ENCODE results near the gene DCAF11. TPM values are rescaled to one million over a fixed set of nuclear protein-coding genes. Genes with fewer than 3 reads are reported as not detected.

The DCAF11 gene
- total and polyA plus RNA-seq, 2 of the 13 experiments (the other 11 are each of a cell fraction or from before 2014, with no cell fraction given), result 150 to 257 TPM

DNA sequence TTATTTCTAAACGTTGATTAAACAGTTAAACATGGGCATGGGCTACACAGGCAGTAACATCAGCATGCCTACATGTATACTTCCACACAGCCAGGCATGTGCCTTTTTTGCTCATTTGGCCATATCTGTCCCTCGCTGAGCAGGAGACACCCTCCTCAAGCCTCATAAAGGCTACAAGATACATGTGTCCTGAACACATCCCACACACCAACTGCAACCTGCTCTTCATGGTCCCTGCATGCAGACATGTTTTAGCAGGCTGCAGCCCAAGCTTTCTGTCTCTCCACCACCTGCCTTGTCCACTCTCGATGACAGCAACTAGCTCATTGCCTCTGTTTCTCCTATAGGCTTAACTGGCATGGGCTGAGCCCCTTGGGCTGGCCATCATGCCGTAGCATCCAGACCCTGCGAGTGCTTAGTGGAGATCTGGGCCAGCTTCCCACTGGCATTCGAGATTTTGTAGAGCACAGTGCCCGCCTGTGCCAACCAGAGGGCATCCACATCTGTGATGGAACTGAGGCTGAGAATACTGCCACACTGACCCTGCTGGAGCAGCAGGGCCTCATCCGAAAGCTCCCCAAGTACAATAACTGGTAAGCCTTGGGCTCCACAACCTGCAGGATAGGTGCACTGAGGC is 17.9 kb upstream of the DCAF11 start (continued):
- TF ChIP-seq ZNF446 (CRISPR knock-in tag; IDR thresholded peaks at IDR 0.05), result no peak
- TF ChIP-seq, protein P1, sequence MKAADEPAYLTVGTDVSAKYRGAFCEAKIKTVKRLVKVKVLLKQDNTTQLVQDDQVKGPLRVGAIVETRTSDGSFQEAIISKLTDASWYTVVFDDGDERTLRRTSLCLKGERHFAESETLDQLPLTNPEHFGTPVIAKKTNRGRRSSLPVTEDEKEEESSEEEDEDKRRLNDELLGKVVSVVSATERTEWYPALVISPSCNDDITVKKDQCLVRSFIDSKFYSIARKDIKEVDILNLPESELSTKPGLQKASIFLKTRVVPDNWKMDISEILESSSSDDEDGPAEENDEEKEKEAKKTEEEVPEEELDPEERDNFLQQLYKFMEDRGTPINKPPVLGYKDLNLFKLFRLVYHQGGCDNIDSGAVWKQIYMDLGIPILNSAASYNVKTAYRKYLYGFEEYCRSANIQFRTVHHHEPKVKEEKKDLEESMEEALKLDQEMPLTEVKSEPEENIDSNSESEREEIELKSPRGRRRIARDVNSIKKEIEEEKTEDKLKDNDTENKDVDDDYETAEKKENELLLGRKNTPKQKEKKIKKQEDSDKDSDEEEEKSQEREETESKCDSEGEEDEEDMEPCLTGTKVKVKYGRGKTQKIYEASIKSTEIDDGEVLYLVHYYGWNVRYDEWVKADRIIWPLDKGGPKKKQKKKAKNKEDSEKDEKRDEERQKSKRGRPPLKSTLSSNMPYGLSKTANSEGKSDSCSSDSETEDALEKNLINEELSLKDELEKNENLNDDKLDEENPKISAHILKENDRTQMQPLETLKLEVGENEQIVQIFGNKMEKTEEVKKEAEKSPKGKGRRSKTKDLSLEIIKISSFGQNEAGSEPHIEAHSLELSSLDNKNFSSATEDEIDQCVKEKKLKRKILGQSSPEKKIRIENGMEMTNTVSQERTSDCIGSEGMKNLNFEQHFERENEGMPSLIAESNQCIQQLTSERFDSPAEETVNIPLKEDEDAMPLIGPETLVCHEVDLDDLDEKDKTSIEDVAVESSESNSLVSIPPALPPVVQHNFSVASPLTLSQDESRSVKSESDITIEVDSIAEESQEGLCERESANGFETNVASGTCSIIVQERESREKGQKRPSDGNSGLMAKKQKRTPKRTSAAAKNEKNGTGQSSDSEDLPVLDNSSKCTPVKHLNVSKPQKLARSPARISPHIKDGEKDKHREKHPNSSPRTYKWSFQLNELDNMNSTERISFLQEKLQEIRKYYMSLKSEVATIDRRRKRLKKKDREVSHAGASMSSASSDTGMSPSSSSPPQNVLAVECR (CRISPR knock-in tag; IDR thresholded peaks at IDR 0.05; ENCODE audit: borderline replicate concordance), result no peak
- TF ChIP-seq SAFB2 (CRISPR knock-in tag; IDR thresholded peaks at IDR 0.05; ENCODE audit: borderline replicate concordance, low read depth), result no peak; the same call in 1 of the 2 replicates
- TF ChIP-seq, protein P2, sequence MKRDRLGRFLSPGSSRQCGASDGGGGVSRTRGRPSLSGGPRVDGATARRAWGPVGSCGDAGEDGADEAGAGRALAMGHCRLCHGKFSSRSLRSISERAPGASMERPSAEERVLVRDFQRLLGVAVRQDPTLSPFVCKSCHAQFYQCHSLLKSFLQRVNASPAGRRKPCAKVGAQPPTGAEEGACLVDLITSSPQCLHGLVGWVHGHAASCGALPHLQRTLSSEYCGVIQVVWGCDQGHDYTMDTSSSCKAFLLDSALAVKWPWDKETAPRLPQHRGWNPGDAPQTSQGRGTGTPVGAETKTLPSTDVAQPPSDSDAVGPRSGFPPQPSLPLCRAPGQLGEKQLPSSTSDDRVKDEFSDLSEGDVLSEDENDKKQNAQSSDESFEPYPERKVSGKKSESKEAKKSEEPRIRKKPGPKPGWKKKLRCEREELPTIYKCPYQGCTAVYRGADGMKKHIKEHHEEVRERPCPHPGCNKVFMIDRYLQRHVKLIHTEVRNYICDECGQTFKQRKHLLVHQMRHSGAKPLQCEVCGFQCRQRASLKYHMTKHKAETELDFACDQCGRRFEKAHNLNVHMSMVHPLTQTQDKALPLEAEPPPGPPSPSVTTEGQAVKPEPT (CRISPR knock-in tag; IDR thresholded peaks at IDR 0.05; ENCODE audit: low read depth), result no peak
- TF ChIP-seq, protein P3, sequence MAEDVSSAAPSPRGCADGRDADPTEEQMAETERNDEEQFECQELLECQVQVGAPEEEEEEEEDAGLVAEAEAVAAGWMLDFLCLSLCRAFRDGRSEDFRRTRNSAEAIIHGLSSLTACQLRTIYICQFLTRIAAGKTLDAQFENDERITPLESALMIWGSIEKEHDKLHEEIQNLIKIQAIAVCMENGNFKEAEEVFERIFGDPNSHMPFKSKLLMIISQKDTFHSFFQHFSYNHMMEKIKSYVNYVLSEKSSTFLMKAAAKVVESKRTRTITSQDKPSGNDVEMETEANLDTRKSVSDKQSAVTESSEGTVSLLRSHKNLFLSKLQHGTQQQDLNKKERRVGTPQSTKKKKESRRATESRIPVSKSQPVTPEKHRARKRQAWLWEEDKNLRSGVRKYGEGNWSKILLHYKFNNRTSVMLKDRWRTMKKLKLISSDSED (CRISPR knock-in tag; IDR thresholded peaks at IDR 0.05), result no peak
- peak; percentile 91 for TF ChIP-seq EEA1 (CRISPR knock-in tag; IDR thresholded peaks at IDR 0.05; ENCODE audit: borderline replicate concordance)
- TF ChIP-seq ZFP36L1 (CRISPR knock-in tag; IDR thresholded peaks at IDR 0.05), result no peak
- peak; percentile 24; the same call in 1 of the 2 replicates for TF ChIP-seq FOXA3 (CRISPR knock-in tag; IDR thresholded peaks at IDR 0.05)
- no peak for TF ChIP-seq MTF2 (CRISPR knock-in tag; IDR thresholded peaks at IDR 0.05; ENCODE audit: borderline replicate concordance)
- TF ChIP-seq FOSL2 (CRISPR knock-in tag; IDR thresholded peaks at IDR 0.05), result no peak
- TF ChIP-seq, protein P4, sequence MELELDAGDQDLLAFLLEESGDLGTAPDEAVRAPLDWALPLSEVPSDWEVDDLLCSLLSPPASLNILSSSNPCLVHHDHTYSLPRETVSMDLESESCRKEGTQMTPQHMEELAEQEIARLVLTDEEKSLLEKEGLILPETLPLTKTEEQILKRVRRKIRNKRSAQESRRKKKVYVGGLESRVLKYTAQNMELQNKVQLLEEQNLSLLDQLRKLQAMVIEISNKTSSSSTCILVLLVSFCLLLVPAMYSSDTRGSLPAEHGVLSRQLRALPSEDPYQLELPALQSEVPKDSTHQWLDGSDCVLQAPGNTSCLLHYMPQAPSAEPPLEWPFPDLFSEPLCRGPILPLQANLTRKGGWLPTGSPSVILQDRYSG (CRISPR knock-in tag; IDR thresholded peaks at IDR 0.05), result no peak
- TF ChIP-seq GABPB1 (CRISPR knock-in tag; IDR thresholded peaks at IDR 0.05), result no peak
- no peak for TF ChIP-seq SMARCC2 (IDR thresholded peaks at IDR 0.05)
- TF ChIP-seq, protein P5, sequence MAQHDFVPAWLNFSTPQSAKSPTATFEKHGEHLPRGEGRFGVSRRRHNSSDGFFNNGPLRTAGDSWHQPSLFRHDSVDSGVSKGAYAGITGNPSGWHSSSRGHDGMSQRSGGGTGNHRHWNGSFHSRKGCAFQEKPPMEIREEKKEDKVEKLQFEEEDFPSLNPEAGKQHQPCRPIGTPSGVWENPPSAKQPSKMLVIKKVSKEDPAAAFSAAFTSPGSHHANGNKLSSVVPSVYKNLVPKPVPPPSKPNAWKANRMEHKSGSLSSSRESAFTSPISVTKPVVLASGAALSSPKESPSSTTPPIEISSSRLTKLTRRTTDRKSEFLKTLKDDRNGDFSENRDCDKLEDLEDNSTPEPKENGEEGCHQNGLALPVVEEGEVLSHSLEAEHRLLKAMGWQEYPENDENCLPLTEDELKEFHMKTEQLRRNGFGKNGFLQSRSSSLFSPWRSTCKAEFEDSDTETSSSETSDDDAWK (CRISPR knock-in tag; IDR thresholded peaks at IDR 0.05), result no peak
- peak; percentile 55; the same call in 1 of the 2 replicates for TF ChIP-seq THAP11 (CRISPR knock-in tag; IDR thresholded peaks at IDR 0.05)
- TF ChIP-seq ASH2L (IDR thresholded peaks at IDR 0.05; ENCODE audit: insufficient read length, low read depth, low read length), result no peak
- TF ChIP-seq, protein P6, sequence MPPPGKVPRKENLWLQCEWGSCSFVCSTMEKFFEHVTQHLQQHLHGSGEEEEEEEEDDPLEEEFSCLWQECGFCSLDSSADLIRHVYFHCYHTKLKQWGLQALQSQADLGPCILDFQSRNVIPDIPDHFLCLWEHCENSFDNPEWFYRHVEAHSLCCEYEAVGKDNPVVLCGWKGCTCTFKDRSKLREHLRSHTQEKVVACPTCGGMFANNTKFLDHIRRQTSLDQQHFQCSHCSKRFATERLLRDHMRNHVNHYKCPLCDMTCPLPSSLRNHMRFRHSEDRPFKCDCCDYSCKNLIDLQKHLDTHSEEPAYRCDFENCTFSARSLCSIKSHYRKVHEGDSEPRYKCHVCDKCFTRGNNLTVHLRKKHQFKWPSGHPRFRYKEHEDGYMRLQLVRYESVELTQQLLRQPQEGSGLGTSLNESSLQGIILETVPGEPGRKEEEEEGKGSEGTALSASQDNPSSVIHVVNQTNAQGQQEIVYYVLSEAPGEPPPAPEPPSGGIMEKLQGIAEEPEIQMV (CRISPR knock-in tag; IDR thresholded peaks at IDR 0.05; ENCODE audit: low read depth), result no peak; the same call in 1 of the 2 replicates
